Uterus (tissue), 2 donors: ENCODE measurements around the gene CLEC2D.

ENCODE experiments used
- POLR2A ChIP-seq, 2 donors: fragments of 450-650 bp; IDR thresholded peaks; one replicate each; pipeline ENCODE4 v1.6.1; 2016; ENCODE audit warnings: antibody characterized with exemption in 2 of 2, mild to moderate bottlenecking in 1 of 2, moderate library complexity in 1 of 2
- TF ChIP-seq, protein P1 (sequence below), 4 experiments: fragments of 200-600 bp in 2 of 4; fragments of 450-650 bp in 2 of 4; sonication (generic) in 2 of 4; IDR thresholded peaks; one replicate each; pipeline ENCODE4 v1.5.1; 2016 to 2019; ENCODE audit warnings: antibody characterized with exemption in 4 of 4, mild to moderate bottlenecking in 2 of 4, moderate library complexity in 1 of 4

DNA sequence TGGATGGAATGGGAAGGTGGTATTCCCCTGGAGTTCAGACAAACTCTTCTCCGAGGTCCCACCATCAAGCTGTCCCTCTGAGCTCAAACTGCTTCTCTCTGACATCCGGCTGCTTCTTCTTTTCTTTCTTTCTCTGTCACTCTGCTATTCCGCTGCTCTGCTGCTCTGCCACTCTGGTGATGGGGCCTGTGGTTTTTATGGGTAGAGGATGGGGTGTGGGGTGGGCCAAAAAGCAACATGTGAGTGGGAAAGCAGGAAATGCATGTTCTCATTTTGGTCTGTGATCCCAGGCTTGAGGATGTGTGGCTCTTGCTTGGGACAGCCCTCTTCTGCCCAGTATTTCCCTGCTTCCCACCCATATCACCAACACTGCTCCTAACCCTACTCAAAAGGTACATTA is 32.7 kb downstream of the CLEC2D start:
- no peak for TF ChIP-seq POLR2A (IDR thresholded peaks at IDR 0.05)
- TF ChIP-seq, protein P1, sequence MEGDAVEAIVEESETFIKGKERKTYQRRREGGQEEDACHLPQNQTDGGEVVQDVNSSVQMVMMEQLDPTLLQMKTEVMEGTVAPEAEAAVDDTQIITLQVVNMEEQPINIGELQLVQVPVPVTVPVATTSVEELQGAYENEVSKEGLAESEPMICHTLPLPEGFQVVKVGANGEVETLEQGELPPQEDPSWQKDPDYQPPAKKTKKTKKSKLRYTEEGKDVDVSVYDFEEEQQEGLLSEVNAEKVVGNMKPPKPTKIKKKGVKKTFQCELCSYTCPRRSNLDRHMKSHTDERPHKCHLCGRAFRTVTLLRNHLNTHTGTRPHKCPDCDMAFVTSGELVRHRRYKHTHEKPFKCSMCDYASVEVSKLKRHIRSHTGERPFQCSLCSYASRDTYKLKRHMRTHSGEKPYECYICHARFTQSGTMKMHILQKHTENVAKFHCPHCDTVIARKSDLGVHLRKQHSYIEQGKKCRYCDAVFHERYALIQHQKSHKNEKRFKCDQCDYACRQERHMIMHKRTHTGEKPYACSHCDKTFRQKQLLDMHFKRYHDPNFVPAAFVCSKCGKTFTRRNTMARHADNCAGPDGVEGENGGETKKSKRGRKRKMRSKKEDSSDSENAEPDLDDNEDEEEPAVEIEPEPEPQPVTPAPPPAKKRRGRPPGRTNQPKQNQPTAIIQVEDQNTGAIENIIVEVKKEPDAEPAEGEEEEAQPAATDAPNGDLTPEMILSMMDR (IDR thresholded peaks at IDR 0.05) = no peak
